Natural killer cell (primary cell): ENCODE data around the gene ZNF699. TPM values are rescaled to one million over a fixed set of nuclear protein-coding genes. Genes with fewer than 3 reads are reported as not detected.

Experiments used
- ATAC-seq, 3 donors: fragments of 150-1000 bp in 2 of 3; fragments of 200-7000 bp in 1 of 3; cut with Tn5 transposase; 1 replicate in 1 of 3; 2 replicates in 2 of 3; pipeline ENCODE4 v1.10.0; 2021; ENCODE audit warnings: mild to moderate bottlenecking in 2 of 3, moderate library complexity in 2 of 3
- DNase-seq, 2 donors: peaks; one replicate each; pipeline versions ENCODE4 v3.0.0 to v3.0.0-alpha.2; 2013 to 2021; ENCODE audit warnings: mixed read lengths in 1 of 2
- H3K27ac ChIP-seq: one replicate; pipeline ENCODE4 v1.5.1; 2013; ENCODE audit warnings: mild to moderate bottlenecking, low read length
- H3K27me3 ChIP-seq: one replicate; pipeline ENCODE4 v1.6.1; 2013; ENCODE audit warnings: low read length; ENCODE audit not compliant: control insufficient read depth, insufficient read depth
- H3K36me3 ChIP-seq: one replicate; pipeline ENCODE4 v1.6.1; 2013; ENCODE audit warnings: low read length; ENCODE audit not compliant: control insufficient read depth, insufficient read depth
- H3K4me1 ChIP-seq: one replicate; pipeline ENCODE4 v1.6.1; 2013; ENCODE audit warnings: low read length; ENCODE audit not compliant: control insufficient read depth, insufficient read depth
- H3K4me3 ChIP-seq: one replicate; pipeline ENCODE4 v1.5.1; 2013; ENCODE audit warnings: low read length
- H3K9me3 ChIP-seq: one replicate; pipeline ENCODE4 v1.6.1; 2013; ENCODE audit warnings: low read length; ENCODE audit not compliant: control insufficient read depth, insufficient read depth
- H3K27ac Mint-ChIP-seq, 2 donors: one replicate each; pipeline ENCODE4 v1.8.0; 2022; ENCODE audit warnings: mild to moderate bottlenecking in 2 of 2, mixed read lengths in 2 of 2, moderate library complexity in 1 of 2
- H3K27me3 Mint-ChIP-seq, 2 donors: one replicate each; pipeline ENCODE4 v1.8.0; 2022; ENCODE audit warnings: low read depth in 2 of 2, mixed read lengths in 2 of 2
- H3K36me3 Mint-ChIP-seq: one replicate; pipeline ENCODE4 v1.8.0; 2022; ENCODE audit warnings: mixed read lengths
- H3K4me1 Mint-ChIP-seq, 2 donors: one replicate each; pipeline ENCODE4 v1.8.0; 2022; ENCODE audit warnings: mixed read lengths in 2 of 2
- H3K4me3 Mint-ChIP-seq: one replicate; pipeline ENCODE4 v1.8.0; 2022; ENCODE audit warnings: mild to moderate bottlenecking, moderate library complexity, mixed read lengths
- H3K9me3 Mint-ChIP-seq, 2 donors: one replicate each; pipeline ENCODE4 v1.8.0; 2022; ENCODE audit warnings: mixed read lengths in 2 of 2
- WGBS: methylation state at CpG from one replicate; pipeline ENCODE4 v1.1.7; 2013; ENCODE audit warnings: missing lambda C conversion rate; ENCODE audit not compliant: insufficient coverage; 5-methylcytosine and 5-hydroxymethylcytosine counted together
- intact Hi-C: fragments of 100-400 bp; cut with micrococcal nuclease; formaldehyde crosslinking; loops from one replicate; pipeline ENCODE4 v1.14.2; 2022
- total RNA-seq, 4 donors: library from RNA; stranded (reverse); fragments of 120-200 nt in 1 of 4; gene quantifications; one replicate each; pipeline versions ENCODE4 v1.2.3 to v1.2.4, GENCODE V29; 2013 to 2022
- TF ChIP-seq, protein P1 (sequence below): fragments of 200-600 bp; IDR thresholded peaks from one replicate; pipeline ENCODE4 v1.8.0; 2022; ENCODE audit warnings: antibody characterized with exemption

Gene ZNF699
- total RNA-seq: 10 to 100 TPM; 13.4 to 15.3 (median 15.2) TPM
- total RNA-seq (2013): 18.4 TPM

- peak within 1 kb of the TSS; percentile 89 for H3K4me3 Mint-ChIP-seq
- peaks cover under 1% of the 10 kb centered on the region for H3K9me3 ChIP-seq
- TF ChIP-seq, protein P1, sequence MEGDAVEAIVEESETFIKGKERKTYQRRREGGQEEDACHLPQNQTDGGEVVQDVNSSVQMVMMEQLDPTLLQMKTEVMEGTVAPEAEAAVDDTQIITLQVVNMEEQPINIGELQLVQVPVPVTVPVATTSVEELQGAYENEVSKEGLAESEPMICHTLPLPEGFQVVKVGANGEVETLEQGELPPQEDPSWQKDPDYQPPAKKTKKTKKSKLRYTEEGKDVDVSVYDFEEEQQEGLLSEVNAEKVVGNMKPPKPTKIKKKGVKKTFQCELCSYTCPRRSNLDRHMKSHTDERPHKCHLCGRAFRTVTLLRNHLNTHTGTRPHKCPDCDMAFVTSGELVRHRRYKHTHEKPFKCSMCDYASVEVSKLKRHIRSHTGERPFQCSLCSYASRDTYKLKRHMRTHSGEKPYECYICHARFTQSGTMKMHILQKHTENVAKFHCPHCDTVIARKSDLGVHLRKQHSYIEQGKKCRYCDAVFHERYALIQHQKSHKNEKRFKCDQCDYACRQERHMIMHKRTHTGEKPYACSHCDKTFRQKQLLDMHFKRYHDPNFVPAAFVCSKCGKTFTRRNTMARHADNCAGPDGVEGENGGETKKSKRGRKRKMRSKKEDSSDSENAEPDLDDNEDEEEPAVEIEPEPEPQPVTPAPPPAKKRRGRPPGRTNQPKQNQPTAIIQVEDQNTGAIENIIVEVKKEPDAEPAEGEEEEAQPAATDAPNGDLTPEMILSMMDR: no peak
- peak within 1 kb of the TSS; percentile 94 for H3K4me3 ChIP-seq
- H3K36me3 ChIP-seq: peaks cover 3% of the 10 kb centered on the region
- H3K27ac ChIP-seq: peak within 1 kb of the TSS; percentile 90
- H3K4me1 Mint-ChIP-seq: peaks cover 30 to 46% of the 10 kb centered on the region in 2 donors
- no peaks in the 10 kb centered on the region for H3K9me3 Mint-ChIP-seq
- DNase-seq: peak; percentile 96 to 100
- H3K27ac Mint-ChIP-seq: peak within 1 kb of the TSS; percentile 96 to 99
- WGBS: 1% methylated on average over 63 of the region's 63 CpGs
- no peaks in the 10 kb centered on the region for H3K27me3 ChIP-seq
- peak; percentile 89 to 95 (median 90) for ATAC-seq
- intact Hi-C loops: loop anchor here (1.0 to 5.0 kb wide), 3 partner anchors 15 to 487 kb away; partner anchors contain the start of genes ZNF317 and ZNF559
- H3K4me1 ChIP-seq: peaks cover 17% of the 10 kb centered on the region
- H3K27me3 Mint-ChIP-seq: no peaks in the 10 kb centered on the region
- peaks cover 9% of the 10 kb centered on the region for H3K36me3 Mint-ChIP-seq
These were observed at the start of gene ZNF699 for GRCh38 chr19:9309139-9309973. ZNF699 (minus strand) TSS chr19:9309838; CDS start chr19:9305119, 4,719 bp downstream.

GRCh38 chr19:9354651-9355050, 45.0 kb upstream of the ZNF699 start:
- ATAC-seq: no peak
- no peak overlapping the region for H3K27ac ChIP-seq
- no peaks in the 10 kb centered on the region for H3K27me3 Mint-ChIP-seq
- no peaks in the 10 kb centered on the region for H3K4me1 Mint-ChIP-seq
- intact Hi-C loops: no loop called here
- no peak for DNase-seq
- no peaks in the 10 kb centered on the region for H3K36me3 ChIP-seq
- 100% methylated on average over 2 of the region's 2 CpGs for WGBS
- H3K9me3 Mint-ChIP-seq: peaks cover 4 to 6% of the 10 kb centered on the region in 2 donors
- no peaks in the 10 kb centered on the region for H3K4me1 ChIP-seq
- no peak overlapping the region for H3K4me3 ChIP-seq
- no peaks in the 10 kb centered on the region for H3K27me3 ChIP-seq
- H3K36me3 Mint-ChIP-seq: peaks cover 32% of the 10 kb centered on the region
- no peak overlapping the region for H3K4me3 Mint-ChIP-seq
- H3K27ac Mint-ChIP-seq: no peak overlapping the region
- TF ChIP-seq, protein P1: no peak
- H3K9me3 ChIP-seq: peaks cover 75% of the 10 kb centered on the region

DNA sequence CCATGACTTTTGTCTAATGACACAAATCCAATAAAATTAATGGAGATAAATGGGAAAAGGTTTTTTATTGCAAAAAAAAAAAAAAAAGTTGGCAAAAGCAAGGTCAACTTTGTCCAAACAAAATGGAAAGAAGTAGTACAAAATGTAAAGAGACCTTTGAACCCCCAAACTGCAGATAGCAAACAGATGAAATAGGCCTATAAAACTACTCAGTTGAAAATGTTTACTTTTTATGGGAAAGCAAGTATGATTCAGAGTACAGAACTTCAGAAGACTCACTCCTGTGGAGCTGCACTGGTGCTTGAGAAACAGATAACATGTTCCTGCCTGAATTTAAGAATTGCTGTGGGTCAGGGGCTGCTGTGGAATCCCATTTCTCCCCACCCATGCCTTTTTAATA, 43.4 kb upstream of the ZNF699 start:
- no peaks in the 10 kb centered on the region for H3K4me1 Mint-ChIP-seq
- DNase-seq (no peak), ATAC-seq (no peak)
- intact Hi-C loops: no loop called here
- no peaks in the 10 kb centered on the region for H3K4me1 ChIP-seq
- TF ChIP-seq, protein P1: no peak
- no peaks in the 10 kb centered on the region for H3K27me3 ChIP-seq
- H3K36me3 Mint-ChIP-seq: peaks cover 39% of the 10 kb centered on the region
- no peaks in the 10 kb centered on the region for H3K36me3 ChIP-seq
- no peak overlapping the region for H3K27ac Mint-ChIP-seq
- peaks cover 6 to 15% of the 10 kb centered on the region in 2 donors for H3K9me3 Mint-ChIP-seq
- no peak overlapping the region for H3K4me3 Mint-ChIP-seq
- no peaks in the 10 kb centered on the region for H3K27me3 Mint-ChIP-seq
- no peak overlapping the region for H3K27ac ChIP-seq
- no peak overlapping the region for H3K4me3 ChIP-seq
- peaks cover 72% of the 10 kb centered on the region for H3K9me3 ChIP-seq
